Stimulated activated CD4-positive, alpha-beta T cell treated with anti-CD3 and anti-CD28 coated beads, Interleukin-4, amount 100 ng/mL, for 1 hour (primary cell): Measurements from ENCODE around the gene TLR7.
A peak's percentile ranks its signal among the peaks of the same experiment; 100 is the strongest.

Source experiments
- DNase-seq: peaks from one replicate; pipeline ENCODE4 v3.0.0-alpha.2; 2020

TLR7 gene

GRCh38 chrX:12891915-12892506, 25.1 kb downstream of the TLR7 start:
- no peak for DNase-seq

DNA sequence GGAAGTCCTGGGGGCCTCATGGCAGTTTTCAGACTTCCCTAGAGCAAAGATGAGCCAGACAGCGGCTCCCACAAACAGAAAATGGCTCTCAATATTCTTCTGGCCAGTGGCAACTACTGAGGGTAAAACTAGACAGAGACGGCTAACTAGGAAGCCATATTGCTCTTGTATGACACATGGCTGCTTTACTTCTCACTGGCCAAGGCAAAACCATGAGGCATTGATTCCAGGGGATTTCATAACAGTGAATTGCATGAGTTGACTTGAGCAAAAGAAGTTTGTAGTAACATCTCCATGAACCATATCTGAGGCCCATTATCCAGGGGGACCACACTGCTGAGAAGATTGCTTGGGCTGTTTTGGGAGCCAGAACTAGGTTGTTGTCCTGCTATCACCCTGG, 25.8 kb downstream of the TLR7 start:
- no peak for DNase-seq

DNA sequence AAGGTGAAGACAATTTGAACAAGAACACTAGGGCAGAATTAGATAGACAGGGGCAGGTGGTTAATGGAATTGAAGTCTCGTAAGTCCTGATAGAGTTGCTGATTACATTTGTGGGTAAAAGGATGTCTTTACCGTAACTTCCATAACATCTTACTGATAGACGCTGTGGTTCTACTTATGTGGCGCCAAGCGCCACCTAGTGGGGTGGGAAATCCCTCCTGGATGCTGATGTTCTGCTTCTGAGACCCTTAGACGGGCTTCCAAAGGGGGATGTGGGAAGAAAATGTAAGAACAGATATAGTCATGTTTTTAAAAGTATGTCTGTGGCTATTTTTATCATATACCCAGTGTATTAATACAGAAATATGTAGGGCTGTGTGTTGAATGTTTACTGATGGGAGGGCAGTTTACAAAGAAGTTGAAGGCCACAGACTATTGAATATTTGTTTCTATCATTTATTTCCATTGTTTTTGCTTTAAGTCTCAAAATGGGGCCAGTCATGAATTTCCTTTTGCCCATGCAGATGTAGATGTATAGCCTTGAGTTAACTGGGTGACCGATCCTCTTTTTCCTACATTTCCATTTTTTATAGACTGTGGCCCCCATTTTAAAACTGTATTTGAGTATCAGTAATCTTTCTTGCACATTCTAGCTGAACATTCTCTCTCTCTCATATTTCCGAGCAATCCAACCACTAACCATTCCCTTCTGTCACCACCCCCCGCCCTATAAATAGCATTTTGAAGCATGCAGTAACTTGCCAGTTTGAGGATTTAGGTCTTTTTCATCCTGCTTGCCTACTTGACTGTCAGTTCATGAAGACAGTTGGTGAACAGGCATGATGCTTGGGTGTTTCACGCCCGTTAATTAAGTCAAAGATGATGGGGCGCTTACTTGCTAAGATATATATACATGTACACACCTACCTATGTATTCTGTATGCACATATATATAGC, 27.5 kb downstream of the TLR7 start:
- DNase-seq, result peak; percentile 47

DNA sequence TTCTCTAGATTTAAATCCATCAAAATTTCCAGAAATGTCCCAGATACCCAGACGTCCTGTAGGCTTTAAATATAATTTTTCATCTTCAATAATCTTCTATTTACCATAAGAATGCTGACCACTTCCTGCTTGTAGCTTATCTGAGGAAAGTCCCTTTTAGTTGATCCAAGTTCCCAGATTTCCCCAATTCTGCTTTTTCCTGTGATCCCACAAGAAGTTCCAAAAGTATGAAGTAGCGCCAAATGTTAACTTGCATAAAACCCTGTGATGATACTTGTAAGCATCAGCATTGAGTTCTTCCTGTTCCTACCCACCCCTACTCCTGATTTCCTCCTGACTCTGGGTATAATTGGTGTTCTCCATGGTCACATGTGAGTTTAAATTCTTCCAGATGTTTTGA, 29.0 kb downstream of the TLR7 start:
- DNase-seq, result no peak

DNA sequence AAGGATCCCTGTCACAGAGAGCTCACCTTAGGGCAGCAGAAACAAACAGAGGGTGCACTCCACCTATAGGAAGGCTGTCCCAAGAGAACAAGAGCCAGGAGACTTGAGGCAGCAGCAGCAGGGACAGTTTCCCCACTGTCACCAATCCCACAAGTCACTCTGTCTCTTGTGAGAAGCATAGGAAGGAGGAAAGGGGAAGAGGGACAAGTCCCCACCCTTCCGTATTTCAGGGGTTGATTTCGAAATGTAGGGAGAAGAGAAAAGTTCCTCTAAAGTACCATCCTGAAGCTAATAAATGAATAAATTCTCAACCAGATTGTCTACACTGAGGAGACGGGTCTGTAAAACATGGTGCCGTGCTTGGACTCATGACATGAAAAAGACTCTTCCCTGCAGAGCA, 30.1 kb downstream of the TLR7 start:
- no peak for DNase-seq

GRCh38 chrX:12898073-12898472, 31.2 kb downstream of the TLR7 start:
- no peak for DNase-seq

GRCh38 chrX:12899506-12899905, 32.6 kb downstream of the TLR7 start:
- no peak for DNase-seq

DNA sequence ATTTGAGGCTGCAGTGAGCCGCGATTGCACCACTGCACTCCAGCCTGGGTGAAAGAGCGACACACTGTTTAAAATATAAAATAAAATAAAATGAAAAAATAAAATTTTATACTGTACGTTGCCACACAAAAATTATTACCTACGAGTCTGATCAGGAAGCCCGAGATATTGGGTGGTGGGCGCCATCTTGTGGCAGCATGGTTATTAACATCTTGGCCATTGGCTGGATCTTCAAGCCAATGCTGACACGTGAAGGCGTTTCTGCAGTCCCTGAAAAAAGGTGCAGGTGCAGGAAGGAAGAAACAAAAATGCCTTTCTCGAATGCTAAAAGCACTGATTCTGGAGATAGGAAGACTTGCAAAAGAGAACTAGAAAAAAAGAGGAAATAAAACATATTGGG, 34.6 kb downstream of the TLR7 start:
- peak; percentile 65 for DNase-seq

DNA sequence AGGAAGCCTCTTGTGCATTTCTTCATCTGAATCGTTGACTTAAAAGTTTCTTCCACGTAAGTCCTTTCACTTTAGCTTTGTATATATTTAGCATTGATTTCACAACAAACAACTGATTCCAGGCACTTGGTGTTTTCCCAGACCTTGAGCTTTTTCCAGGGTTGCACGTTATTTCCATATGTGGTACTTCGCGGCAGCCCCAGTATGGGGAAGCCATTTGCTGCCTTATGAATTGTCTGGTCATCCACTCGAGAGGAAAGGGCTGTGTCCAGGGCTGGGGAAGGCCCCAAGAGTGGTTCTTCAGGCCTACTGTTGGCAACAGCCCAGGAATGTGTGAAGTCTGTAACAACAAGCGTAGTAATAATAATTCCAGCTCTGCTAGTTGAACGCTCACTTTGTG, 36.8 kb downstream of the TLR7 start:
- no peak for DNase-seq

GRCh38 chrX:12906046-12906761, 39.3 kb downstream of the TLR7 start, which contains the start of gene TLR8:
Gene TLR8, plus strand, starts transcription at chrX:12906620. Its CDS starts 87 bp downstream, at chrX:12906707.
- no peak for DNase-seq

DNA sequence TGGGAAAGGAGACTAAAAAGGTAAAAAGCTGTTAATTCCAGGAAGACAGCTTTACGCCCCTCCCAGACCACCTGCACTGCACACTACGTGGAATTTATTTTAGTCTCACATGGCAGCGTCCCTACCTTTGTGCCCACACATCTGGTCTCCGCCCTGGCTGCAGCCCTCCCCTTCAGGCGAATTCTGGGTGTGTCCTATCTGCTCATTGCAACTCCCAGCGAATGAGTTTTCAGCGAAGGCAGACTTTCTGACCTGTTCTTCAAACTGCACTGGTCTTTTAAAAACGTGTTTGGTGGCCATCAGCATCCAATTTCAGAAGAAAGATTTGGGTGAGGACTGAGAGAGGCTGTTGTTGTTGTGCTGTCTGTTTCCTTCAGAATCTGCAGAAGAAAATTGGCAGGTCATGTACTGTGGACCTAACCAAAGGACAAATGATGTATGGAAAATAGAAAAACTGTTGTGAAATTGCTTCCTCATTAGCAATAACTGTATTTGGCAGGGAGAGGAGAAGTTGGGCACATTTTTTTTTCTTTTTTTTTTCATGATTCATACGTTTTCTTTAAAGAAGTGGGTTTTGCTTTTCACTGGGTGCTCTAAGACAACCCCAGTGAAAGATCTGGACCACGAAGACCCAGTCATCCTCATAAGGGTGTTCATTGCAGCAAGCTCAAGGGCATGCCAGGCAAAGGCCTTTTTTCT, 43.7 kb downstream of the TLR7 start:
- no peak for DNase-seq

DNA sequence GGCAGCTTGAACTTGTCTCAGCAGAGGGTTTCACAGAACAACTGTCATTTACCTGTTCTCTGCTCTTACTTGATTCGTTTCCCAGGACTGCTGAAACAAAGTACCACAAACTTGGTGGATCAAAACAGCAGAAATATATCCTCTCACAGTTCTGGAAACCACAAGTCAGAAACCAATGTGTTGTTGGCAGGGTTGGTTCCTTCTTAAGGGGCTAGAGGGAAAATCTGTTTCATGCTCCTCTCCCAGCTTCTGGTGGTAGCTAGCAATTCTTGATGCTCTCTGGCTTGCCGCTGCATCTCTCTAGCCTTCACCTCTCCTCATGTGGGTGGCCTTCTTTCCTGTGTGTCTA, 44.2 kb downstream of the TLR7 start:
- DNase-seq, result no peak

DNA sequence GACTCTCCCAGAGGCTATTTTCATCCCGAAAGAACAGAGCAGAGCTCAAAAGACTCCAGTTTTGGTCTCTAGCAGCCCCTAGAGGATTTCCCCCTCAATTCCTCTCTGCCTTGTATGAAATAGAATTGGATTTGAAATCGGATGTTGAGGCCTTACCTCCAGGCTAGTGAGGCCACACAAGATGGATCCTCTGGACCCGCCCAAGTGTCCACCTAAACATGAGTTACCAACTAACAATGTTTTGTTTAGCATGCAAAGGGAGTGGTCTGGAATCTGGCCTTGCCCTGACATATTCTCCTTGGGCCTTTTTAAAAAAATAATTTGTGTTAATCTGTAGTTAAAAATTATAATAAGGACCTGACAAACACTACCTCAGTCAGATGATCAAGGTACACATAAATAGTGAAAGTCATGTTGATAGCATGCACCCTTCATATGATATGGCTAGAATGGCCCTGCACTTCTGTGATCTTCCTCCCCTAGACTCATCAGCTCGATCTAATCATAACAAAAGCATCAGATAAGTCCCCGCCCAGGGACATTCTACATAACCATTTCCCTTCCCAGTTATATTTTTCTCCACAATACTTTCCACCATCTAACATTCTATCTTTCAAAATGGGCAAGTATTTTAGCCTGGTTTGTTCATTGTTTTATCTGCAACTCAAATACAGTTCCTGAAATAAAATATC, 46.1 kb downstream of the TLR7 start:
- no peak for DNase-seq

DNA sequence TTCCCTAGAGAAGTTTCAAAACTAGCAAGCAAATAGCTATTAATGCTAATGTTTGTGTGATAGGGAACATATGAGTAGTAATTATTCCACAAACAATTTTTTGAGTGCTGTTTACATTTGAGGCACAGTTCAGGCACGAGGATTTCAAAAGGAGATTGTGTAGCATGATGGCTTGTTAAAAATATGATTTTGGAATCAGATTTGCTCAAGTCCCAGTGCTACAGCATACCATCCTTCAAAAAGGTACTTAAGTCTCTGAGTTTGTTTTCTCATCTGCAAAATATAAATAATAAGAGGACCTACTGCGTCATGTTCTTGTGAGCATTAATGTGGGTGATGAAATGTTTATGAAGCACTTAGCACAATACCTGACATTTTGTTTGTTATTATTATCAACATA, 50.9 kb downstream of the TLR7 start:
- DNase-seq, result no peak

DNA sequence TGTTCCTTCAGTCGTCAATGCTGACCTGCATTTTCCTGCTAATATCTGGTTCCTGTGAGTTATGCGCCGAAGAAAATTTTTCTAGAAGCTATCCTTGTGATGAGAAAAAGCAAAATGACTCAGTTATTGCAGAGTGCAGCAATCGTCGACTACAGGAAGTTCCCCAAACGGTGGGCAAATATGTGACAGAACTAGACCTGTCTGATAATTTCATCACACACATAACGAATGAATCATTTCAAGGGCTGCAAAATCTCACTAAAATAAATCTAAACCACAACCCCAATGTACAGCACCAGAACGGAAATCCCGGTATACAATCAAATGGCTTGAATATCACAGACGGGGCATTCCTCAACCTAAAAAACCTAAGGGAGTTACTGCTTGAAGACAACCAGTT, 52.2 kb downstream of the TLR7 start:
- no peak for DNase-seq

DNA sequence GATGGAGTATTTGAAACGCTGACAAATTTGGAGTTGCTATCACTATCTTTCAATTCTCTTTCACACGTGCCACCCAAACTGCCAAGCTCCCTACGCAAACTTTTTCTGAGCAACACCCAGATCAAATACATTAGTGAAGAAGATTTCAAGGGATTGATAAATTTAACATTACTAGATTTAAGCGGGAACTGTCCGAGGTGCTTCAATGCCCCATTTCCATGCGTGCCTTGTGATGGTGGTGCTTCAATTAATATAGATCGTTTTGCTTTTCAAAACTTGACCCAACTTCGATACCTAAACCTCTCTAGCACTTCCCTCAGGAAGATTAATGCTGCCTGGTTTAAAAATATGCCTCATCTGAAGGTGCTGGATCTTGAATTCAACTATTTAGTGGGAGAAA, 52.7 kb downstream of the TLR7 start:
- no peak for DNase-seq

DNA sequence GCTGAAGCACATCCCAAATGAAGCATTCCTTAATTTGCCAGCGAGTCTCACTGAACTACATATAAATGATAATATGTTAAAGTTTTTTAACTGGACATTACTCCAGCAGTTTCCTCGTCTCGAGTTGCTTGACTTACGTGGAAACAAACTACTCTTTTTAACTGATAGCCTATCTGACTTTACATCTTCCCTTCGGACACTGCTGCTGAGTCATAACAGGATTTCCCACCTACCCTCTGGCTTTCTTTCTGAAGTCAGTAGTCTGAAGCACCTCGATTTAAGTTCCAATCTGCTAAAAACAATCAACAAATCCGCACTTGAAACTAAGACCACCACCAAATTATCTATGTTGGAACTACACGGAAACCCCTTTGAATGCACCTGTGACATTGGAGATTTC, 54.1 kb downstream of the TLR7 start:
- no peak for DNase-seq

GRCh38 chrX:12921886-12922598, 55.2 kb downstream of the TLR7 start:
- no peak for DNase-seq

DNA sequence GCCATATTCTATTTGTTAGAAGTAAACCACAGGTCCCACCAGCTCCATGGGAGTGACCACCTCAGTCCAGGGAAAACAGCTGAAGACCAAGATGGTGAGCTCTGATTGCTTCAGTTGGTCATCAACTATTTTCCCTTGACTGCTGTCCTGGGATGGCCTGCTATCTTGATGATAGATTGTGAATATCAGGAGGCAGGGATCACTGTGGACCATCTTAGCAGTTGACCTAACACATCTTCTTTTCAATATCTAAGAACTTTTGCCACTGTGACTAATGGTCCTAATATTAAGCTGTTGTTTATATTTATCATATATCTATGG, 55.7 kb downstream of the TLR7 start:
- DNase-seq, result no peak

- DNase-seq, result no peak
Observed at GRCh38 chrX:12929701-12930100, 62.8 kb downstream of the TLR7 start.

- DNase-seq, result no peak
Observed at GRCh38 chrX:12930150-12930549, 63.3 kb downstream of the TLR7 start.

DNA sequence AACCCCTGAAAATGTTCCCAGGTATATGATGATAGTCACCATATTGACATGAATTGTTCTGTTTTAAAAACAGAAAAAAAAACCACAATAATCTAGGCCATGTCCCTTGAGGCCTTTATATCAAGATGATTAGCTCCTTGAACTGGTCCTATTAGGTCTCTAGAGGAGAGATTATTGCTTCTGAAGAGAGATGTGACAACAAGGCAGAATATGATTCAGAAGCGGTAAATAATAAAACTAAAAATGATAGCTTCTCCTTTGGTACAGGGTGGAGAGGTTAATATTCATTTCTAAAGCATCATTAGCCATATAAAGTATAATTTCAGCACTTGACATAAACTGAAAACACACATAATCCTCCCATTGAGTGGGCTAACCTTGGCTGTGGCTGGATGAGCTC, 65.4 kb downstream of the TLR7 start:
- no peak for DNase-seq
